ENCODE results near the gene ASPA. TPM values are rescaled to one million over a fixed set of nuclear protein-coding genes. Genes with fewer than 3 reads are reported as not detected.

The ASPA gene
- polyA plus RNA-seq, 1 of the 3 experiments (the other 2 are of a cell fraction) = not detected

DNA sequence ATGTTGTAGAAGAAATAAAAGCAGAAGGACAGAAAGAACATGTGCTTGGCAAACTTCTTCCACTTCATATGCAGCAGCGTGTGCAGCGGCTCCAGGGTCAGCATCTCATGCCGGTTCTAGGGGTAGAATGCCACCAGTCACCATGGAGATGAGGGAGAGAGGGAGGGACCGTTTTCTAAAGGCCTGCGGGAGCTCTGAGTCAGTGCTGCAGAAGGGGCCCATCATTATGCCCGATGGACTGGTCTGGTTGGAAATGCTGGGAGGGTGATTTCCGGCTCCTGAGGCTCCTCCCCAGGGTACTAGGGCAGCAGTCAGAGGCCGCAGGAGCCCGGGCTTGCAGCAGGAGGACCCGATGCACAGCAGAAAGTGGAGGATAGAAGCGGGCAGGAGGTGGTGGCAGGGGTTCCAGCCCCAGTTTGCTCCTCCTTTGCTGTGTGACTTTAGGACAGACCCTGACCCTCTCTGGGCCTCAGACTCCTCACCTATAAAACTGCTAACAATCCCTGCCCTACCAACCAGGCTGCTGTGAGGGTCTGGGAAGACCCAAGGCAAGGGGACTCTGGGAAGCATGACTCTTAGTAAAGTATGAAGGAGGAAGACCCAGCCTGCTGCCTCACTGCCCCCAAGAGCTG lies 53.2 kb downstream of the ASPA start (continued):
- TF ChIP-seq RAD21 (IDR thresholded peaks at IDR 0.05; ENCODE audit: low read length) (no peak), FOXJ3 (CRISPR knock-in tag; IDR thresholded peaks at IDR 0.05) (no peak), JUND (IDR thresholded peaks at IDR 0.05) (no peak), TCF12 (IDR thresholded peaks at IDR 0.05) (no peak), TEAD4 (IDR thresholded peaks at IDR 0.05; ENCODE audit: borderline replicate concordance, insufficient read depth) (no peak), FOSL2 (IDR thresholded peaks at IDR 0.05; ENCODE audit: borderline replicate concordance, low read depth) (no peak), RFX5 (IDR thresholded peaks at IDR 0.05; ENCODE audit: low read length) (no peak), SMC3 (IDR thresholded peaks at IDR 0.05; ENCODE audit: low read depth, low read length) (no peak), FOXM1 (IDR thresholded peaks at IDR 0.05; ENCODE audit: low read depth) (no peak), TAF1 (IDR thresholded peaks at IDR 0.05; ENCODE audit: borderline replicate concordance, low read depth, low read length) (no peak)
- TF ChIP-seq, protein P1, sequence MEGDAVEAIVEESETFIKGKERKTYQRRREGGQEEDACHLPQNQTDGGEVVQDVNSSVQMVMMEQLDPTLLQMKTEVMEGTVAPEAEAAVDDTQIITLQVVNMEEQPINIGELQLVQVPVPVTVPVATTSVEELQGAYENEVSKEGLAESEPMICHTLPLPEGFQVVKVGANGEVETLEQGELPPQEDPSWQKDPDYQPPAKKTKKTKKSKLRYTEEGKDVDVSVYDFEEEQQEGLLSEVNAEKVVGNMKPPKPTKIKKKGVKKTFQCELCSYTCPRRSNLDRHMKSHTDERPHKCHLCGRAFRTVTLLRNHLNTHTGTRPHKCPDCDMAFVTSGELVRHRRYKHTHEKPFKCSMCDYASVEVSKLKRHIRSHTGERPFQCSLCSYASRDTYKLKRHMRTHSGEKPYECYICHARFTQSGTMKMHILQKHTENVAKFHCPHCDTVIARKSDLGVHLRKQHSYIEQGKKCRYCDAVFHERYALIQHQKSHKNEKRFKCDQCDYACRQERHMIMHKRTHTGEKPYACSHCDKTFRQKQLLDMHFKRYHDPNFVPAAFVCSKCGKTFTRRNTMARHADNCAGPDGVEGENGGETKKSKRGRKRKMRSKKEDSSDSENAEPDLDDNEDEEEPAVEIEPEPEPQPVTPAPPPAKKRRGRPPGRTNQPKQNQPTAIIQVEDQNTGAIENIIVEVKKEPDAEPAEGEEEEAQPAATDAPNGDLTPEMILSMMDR (IDR thresholded peaks at IDR 0.05) = no peak
- TF ChIP-seq, protein P2, sequence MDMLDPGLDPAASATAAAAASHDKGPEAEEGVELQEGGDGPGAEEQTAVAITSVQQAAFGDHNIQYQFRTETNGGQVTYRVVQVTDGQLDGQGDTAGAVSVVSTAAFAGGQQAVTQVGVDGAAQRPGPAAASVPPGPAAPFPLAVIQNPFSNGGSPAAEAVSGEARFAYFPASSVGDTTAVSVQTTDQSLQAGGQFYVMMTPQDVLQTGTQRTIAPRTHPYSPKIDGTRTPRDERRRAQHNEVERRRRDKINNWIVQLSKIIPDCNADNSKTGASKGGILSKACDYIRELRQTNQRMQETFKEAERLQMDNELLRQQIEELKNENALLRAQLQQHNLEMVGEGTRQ (IDR thresholded peaks at IDR 0.05; ENCODE audit: borderline replicate concordance, low read depth, low read length) = no peak

DNA sequence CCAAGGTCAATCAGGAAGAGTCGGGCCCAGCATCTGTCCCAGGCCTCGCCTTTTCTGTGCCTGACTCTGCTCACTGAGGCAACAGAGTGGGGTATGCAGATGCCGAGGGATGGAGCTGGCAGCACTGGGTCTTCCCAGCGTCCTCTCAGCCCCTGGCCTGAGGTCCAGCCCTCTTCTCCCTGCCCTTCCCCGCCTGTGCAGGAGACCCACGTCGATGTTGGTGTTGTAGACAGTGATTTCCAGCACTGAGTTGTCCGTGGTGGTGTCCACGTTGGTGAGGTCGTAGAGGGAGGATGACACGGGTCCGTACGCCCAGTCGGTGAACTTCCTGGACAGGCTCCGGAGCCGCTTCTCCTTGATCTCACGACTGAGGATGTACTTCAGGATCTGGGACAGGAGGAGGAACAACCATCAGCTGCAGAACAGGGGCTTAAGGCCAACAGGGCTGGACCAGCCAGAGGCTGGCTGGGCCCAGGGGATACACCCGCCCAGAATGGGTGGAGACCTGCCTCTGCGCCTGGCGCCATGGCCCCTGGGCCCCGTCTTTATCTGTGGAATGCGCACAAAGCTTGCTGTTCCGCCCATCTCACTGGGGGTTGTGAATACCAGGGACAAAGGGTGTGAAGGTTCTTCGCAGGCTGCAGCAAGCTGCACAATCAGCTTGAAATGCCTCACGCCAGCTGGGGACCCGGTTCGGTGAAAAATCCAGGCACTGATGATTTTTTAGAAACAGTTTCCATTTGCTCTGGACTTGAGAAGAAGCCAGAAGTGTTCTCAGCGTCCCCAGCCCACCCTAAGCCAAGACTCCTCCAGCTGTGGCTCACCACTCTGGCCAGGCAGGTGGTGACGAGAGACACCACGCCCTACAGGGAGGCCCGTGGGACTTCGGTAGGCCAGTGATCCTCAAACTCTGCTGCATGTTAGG lies 54.3 kb downstream of the ASPA start:
- no peak for TF ChIP-seq TCF12 (IDR thresholded peaks at IDR 0.05)
- no peak for TF ChIP-seq MXI1 (IDR thresholded peaks at IDR 0.05; ENCODE audit: low read depth, low read length)
- TF ChIP-seq, protein P2 (IDR thresholded peaks at IDR 0.05; ENCODE audit: borderline replicate concordance, low read depth, low read length) = no peak
- TF ChIP-seq FOXM1 (IDR thresholded peaks at IDR 0.05; ENCODE audit: low read depth) = no peak
- no peak for TF ChIP-seq CHD2 (IDR thresholded peaks at IDR 0.05; ENCODE audit: low read length, partially characterized antibody)
- no peak for TF ChIP-seq YY1 (IDR thresholded peaks at IDR 0.05; ENCODE audit: low read depth)
- no peak overlapping the region for H3K9ac ChIP-seq
- H3F3A ChIP-seq (replicated peaks; ENCODE audit: insufficient read depth) = no peaks in the 10 kb centered on the region
- no peaks in the 10 kb centered on the region for H3K9me3 ChIP-seq
- H3K4me1 ChIP-seq (ENCODE audit: control insufficient read depth in 1 of 2, insufficient read depth in 2 of 2, low read depth in 1 of 2, low read length in 1 of 2) = no peaks in the 10 kb centered on the region
- no peak overlapping the region for H3K27ac ChIP-seq (ENCODE audit: low read depth in 2 of 2, low read length in 1 of 2)
- 82% methylated on average over 12 of the region's 32 CpGs for WGBS (ENCODE audit: low lambda C conversion rate)
- POLR2A ChIA-PET = no interaction called here
- no peaks in the 10 kb centered on the region for H3K79me2 ChIP-seq (ENCODE audit: insufficient read depth)
- no peak for DNase-seq
- no peaks in the 10 kb centered on the region for H3K36me3 ChIP-seq (replicated peaks in 1 of 2; ENCODE audit: control insufficient read depth in 1 of 2, insufficient read depth in 2 of 2, low read length in 1 of 2)
- CTCF ChIA-PET = no interaction called here
- no peak overlapping the region for H3K4me2 ChIP-seq
- H2AFZ ChIP-seq (ENCODE audit: low read depth) = no peak overlapping the region
- H3K9me2 ChIP-seq = no peaks in the 10 kb centered on the region
- no peaks in the 10 kb centered on the region for H4K20me1 ChIP-seq (ENCODE audit: insufficient read depth)
- H3K27me3 ChIP-seq (ENCODE audit: insufficient read depth) = no peaks in the 10 kb centered on the region
- H3K4me3 ChIP-seq (ENCODE audit: low read depth in 2 of 2, low read length in 1 of 2) = no peak overlapping the region

All from SK-N-SH (cell line).